ENCODE results near the gene CST3.

Gene CST3

GRCh38 chr20:23603321-23603720 is 34.4 kb downstream of the CST3 start:
- Histone ChIP-seq H3K9ac (ENCODE audit: low read length) (no peak overlapping the region), H4K20me1 (ENCODE audit: insufficient read depth, low read length) (no peaks in the 10 kb centered on the region), H3K79me2 (ENCODE audit: low read length) (no peaks in the 10 kb centered on the region), H3K9me2 (replicated peaks; ENCODE audit: insufficient read depth, low read length) (no peaks in the 10 kb centered on the region), H3K4me3 (ENCODE audit: low read length) (no peak overlapping the region), H3K27ac (ENCODE audit: low read length) (no peak overlapping the region), H2AFZ (ENCODE audit: low read length) (no peak overlapping the region), H3K36me3 (replicated peaks; ENCODE audit: insufficient read depth, low read length) (no peaks in the 10 kb centered on the region), H3K4me2 (ENCODE audit: low read depth, low read length) (no peak overlapping the region), H3F3A (ENCODE audit: insufficient read depth, low read length) (no peaks in the 10 kb centered on the region), H3K9me3 (replicated peaks; ENCODE audit: insufficient read depth, low read length) (no peaks in the 10 kb centered on the region), H3K27me3 (replicated peaks; ENCODE audit: insufficient read depth, low read length) (no peaks in the 10 kb centered on the region), H3K4me1 (ENCODE audit: low read length) (no peaks in the 10 kb centered on the region)
- DNase-seq: no peak
- TF ChIP-seq CTCF (IDR thresholded peaks at IDR 0.05; ENCODE audit: low read length): no peak
- TF ChIP-seq EZH2 (optimal IDR thresholded peaks at IDR 0.05; ENCODE audit: low read depth, low read length): no peak
- TF ChIP-seq EZH2phosphoT487 (IDR thresholded peaks at IDR 0.05; ENCODE audit: low read length): no peak

- Histone ChIP-seq H3K4me2 (ENCODE audit: low read depth, low read length) (no peak overlapping the region), H3K36me3 (replicated peaks; ENCODE audit: insufficient read depth, low read length) (no peaks in the 10 kb centered on the region), H3K27me3 (replicated peaks; ENCODE audit: insufficient read depth, low read length) (no peaks in the 10 kb centered on the region), H3K9me2 (replicated peaks; ENCODE audit: insufficient read depth, low read length) (no peaks in the 10 kb centered on the region), H3K79me2 (ENCODE audit: low read length) (no peaks in the 10 kb centered on the region), H4K20me1 (ENCODE audit: insufficient read depth, low read length) (no peaks in the 10 kb centered on the region), H3K4me1 (ENCODE audit: low read length) (no peaks in the 10 kb centered on the region), H3F3A (ENCODE audit: insufficient read depth, low read length) (no peaks in the 10 kb centered on the region), H2AFZ (ENCODE audit: low read length) (no peak overlapping the region), H3K9ac (ENCODE audit: low read length) (no peak overlapping the region), H3K27ac (ENCODE audit: low read length) (no peak overlapping the region), H3K4me3 (ENCODE audit: low read length) (no peak overlapping the region), H3K9me3 (replicated peaks; ENCODE audit: insufficient read depth, low read length) (no peaks in the 10 kb centered on the region)
- TF ChIP-seq EZH2phosphoT487 (IDR thresholded peaks at IDR 0.05; ENCODE audit: low read length) (no peak), EZH2 (optimal IDR thresholded peaks at IDR 0.05; ENCODE audit: low read depth, low read length) (no peak), CTCF (IDR thresholded peaks at IDR 0.05; ENCODE audit: low read length) (no peak)
- no peak for DNase-seq
Measured at GRCh38 chr20:23602699-23603098, 35.1 kb downstream of the CST3 start.

- H3K9me2 ChIP-seq (replicated peaks; ENCODE audit: insufficient read depth, low read length): no peaks in the 10 kb centered on the region
- H3K79me2 ChIP-seq (ENCODE audit: low read length): no peaks in the 10 kb centered on the region
- H3K36me3 ChIP-seq (replicated peaks; ENCODE audit: insufficient read depth, low read length): no peaks in the 10 kb centered on the region
- no peak for TF ChIP-seq EZH2 (optimal IDR thresholded peaks at IDR 0.05; ENCODE audit: low read depth, low read length)
- H4K20me1 ChIP-seq (ENCODE audit: insufficient read depth, low read length): no peaks in the 10 kb centered on the region
- H2AFZ ChIP-seq (ENCODE audit: low read length): no peak overlapping the region
- H3K27ac ChIP-seq (ENCODE audit: low read length): no peak overlapping the region
- no peak overlapping the region for H3K9ac ChIP-seq (ENCODE audit: low read length)
- no peaks in the 10 kb centered on the region for H3K9me3 ChIP-seq (replicated peaks; ENCODE audit: insufficient read depth, low read length)
- H3K4me2 ChIP-seq (ENCODE audit: low read depth, low read length): no peak overlapping the region
- no peak overlapping the region for H3K4me3 ChIP-seq (ENCODE audit: low read length)
- DNase-seq: no peak
- H3K4me1 ChIP-seq (ENCODE audit: low read length): no peaks in the 10 kb centered on the region
- no peaks in the 10 kb centered on the region for H3F3A ChIP-seq (ENCODE audit: insufficient read depth, low read length)
- H3K27me3 ChIP-seq (replicated peaks; ENCODE audit: insufficient read depth, low read length): no peaks in the 10 kb centered on the region
Measured at GRCh38 chr20:23602241-23602640, 35.5 kb downstream of the CST3 start.

- H3K27ac ChIP-seq (ENCODE audit: low read length): no peak overlapping the region
- H3K27me3 ChIP-seq (replicated peaks; ENCODE audit: insufficient read depth, low read length): no peaks in the 10 kb centered on the region
- H2AFZ ChIP-seq (ENCODE audit: low read length): no peak overlapping the region
- no peak overlapping the region for H3K4me3 ChIP-seq (ENCODE audit: low read length)
- H3K9ac ChIP-seq (ENCODE audit: low read length): no peak overlapping the region
- TF ChIP-seq EZH2phosphoT487 (IDR thresholded peaks at IDR 0.05; ENCODE audit: low read length) (no peak), EZH2 (optimal IDR thresholded peaks at IDR 0.05; ENCODE audit: low read depth, low read length) (no peak), CTCF (IDR thresholded peaks at IDR 0.05; ENCODE audit: low read length) (no peak)
- no peak for DNase-seq
- H3K9me2 ChIP-seq (replicated peaks; ENCODE audit: insufficient read depth, low read length): no peaks in the 10 kb centered on the region
- H3K4me1 ChIP-seq (ENCODE audit: low read length): no peaks in the 10 kb centered on the region
- no peaks in the 10 kb centered on the region for H3F3A ChIP-seq (ENCODE audit: insufficient read depth, low read length)
- H3K9me3 ChIP-seq (replicated peaks; ENCODE audit: insufficient read depth, low read length): no peaks in the 10 kb centered on the region
- H4K20me1 ChIP-seq (ENCODE audit: insufficient read depth, low read length): no peaks in the 10 kb centered on the region
- no peak overlapping the region for H3K4me2 ChIP-seq (ENCODE audit: low read depth, low read length)
- H3K36me3 ChIP-seq (replicated peaks; ENCODE audit: insufficient read depth, low read length): no peaks in the 10 kb centered on the region
- no peaks in the 10 kb centered on the region for H3K79me2 ChIP-seq (ENCODE audit: low read length)
Measured at GRCh38 chr20:23601715-23602114, 36.0 kb downstream of the CST3 start.

All from MM.1S (cell line).